ENCODE measurements around the gene TMEM254.

TMEM254 gene

GRCh38 chr10:80136134-80136571, 57.7 kb downstream of the TMEM254 start:
- peak; percentile 93 for DNase-seq (ENCODE audit: low read depth, low spot score)
- TF ChIP-seq CTCF (IDR thresholded peaks at IDR 0.05; ENCODE audit: low read depth, low read length), result no peak

GRCh38 chr10:80137031-80137862, 58.8 kb downstream of the TMEM254 start:
- in situ Hi-C loops (cut with HindIII; ENCODE audit: low sequenced_read_pairs), result no loop called here
- DNase-seq (ENCODE audit: low read depth, low spot score), result no peak
- TF ChIP-seq CTCF (IDR thresholded peaks at IDR 0.05; ENCODE audit: low read depth, low read length), result no peak
- H3K4me3 ChIP-seq (ENCODE audit: low read depth, low read length), result no peak overlapping the region

More at GRCh38 chr10:80136134-80136571, 57.7 kb downstream of the TMEM254 start:
- in situ Hi-C loops (cut with HindIII; ENCODE audit: low sequenced_read_pairs), result no loop called here
- H3K4me3 ChIP-seq (ENCODE audit: low read depth, low read length), result no peak overlapping the region

- DNase-seq (ENCODE audit: low read depth, low spot score), result no peak
- TF ChIP-seq CTCF (IDR thresholded peaks at IDR 0.05; ENCODE audit: low read depth, low read length), result no peak
- in situ Hi-C loops (cut with HindIII; ENCODE audit: low sequenced_read_pairs), result no loop called here
- no peak overlapping the region for H3K4me3 ChIP-seq (ENCODE audit: low read depth, low read length)
These were observed 59.5 kb downstream of the TMEM254 start for GRCh38 chr10:80137920-80138319.

- no peak overlapping the region for H3K4me3 ChIP-seq (ENCODE audit: low read depth, low read length)
- DNase-seq (ENCODE audit: low read depth, low spot score), result no peak
- in situ Hi-C loops (cut with HindIII; ENCODE audit: low sequenced_read_pairs), result no loop called here
- TF ChIP-seq CTCF (IDR thresholded peaks at IDR 0.05; ENCODE audit: low read depth, low read length), result no peak
These were observed 60.8 kb downstream of the TMEM254 start for GRCh38 chr10:80139265-80139664.

GRCh38 chr10:80140251-80140650, 61.8 kb downstream of the TMEM254 start:
- DNase-seq (ENCODE audit: low read depth, low spot score), result no peak
- no peak overlapping the region for H3K4me3 ChIP-seq (ENCODE audit: low read depth, low read length)
- in situ Hi-C loops (cut with HindIII; ENCODE audit: low sequenced_read_pairs), result no loop called here
- no peak for TF ChIP-seq CTCF (IDR thresholded peaks at IDR 0.05; ENCODE audit: low read depth, low read length)

GRCh38 chr10:80141696-80142460, 63.4 kb downstream of the TMEM254 start:
- in situ Hi-C loops (cut with HindIII; ENCODE audit: low sequenced_read_pairs), result no loop called here
- TF ChIP-seq CTCF (IDR thresholded peaks at IDR 0.05; ENCODE audit: low read depth, low read length), result no peak
- DNase-seq (ENCODE audit: low read depth, low spot score), result no peak
- no peak overlapping the region for H3K4me3 ChIP-seq (ENCODE audit: low read depth, low read length)
